ENCODE data around the gene SLC25A47.

DNA sequence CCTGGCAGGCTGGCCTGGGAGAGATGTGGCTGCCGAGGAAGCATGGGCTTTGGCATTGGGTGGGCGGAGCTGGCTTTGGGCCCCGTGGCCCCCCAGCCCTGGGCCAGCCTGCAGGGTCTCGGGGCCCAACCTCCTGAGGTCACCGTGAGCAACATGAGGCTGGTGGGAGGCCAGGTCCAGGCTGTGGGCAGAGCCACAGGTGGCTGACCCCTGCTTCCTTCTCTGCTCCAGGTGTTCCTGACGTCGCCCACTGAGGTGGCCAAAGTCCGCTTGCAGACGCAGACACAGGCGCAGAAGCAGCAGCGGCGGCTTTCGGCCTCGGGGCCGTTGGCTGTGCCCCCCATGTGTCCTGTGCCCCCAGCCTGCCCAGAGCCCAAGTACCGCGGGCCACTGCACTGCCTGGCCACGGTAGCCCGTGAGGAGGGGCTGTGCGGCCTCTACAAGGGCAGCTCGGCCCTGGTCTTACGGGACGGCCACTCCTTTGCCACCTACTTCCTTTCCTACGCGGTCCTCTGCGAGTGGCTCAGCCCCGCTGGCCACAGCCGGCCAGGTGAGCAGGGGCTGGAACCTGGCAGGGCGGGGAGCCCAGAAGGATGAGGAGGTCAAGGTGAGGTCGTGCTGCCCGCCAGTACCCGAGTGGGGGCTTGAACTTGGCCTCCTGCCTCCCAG lies 5.5 kb downstream of the SLC25A47 start:
- TF ChIP-seq, protein P1, sequence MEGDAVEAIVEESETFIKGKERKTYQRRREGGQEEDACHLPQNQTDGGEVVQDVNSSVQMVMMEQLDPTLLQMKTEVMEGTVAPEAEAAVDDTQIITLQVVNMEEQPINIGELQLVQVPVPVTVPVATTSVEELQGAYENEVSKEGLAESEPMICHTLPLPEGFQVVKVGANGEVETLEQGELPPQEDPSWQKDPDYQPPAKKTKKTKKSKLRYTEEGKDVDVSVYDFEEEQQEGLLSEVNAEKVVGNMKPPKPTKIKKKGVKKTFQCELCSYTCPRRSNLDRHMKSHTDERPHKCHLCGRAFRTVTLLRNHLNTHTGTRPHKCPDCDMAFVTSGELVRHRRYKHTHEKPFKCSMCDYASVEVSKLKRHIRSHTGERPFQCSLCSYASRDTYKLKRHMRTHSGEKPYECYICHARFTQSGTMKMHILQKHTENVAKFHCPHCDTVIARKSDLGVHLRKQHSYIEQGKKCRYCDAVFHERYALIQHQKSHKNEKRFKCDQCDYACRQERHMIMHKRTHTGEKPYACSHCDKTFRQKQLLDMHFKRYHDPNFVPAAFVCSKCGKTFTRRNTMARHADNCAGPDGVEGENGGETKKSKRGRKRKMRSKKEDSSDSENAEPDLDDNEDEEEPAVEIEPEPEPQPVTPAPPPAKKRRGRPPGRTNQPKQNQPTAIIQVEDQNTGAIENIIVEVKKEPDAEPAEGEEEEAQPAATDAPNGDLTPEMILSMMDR (IDR thresholded peaks at IDR 0.05): no peak
- TF ChIP-seq POLR2AphosphoS5 (IDR thresholded peaks at IDR 0.05): no peak

All from stomach (tissue), 4 donors.